ENCODE data around the gene AHSA1. TPM values are rescaled to one million over a fixed set of nuclear protein-coding genes. Genes with fewer than 3 reads are reported as not detected.

AHSA1 gene
- total and polyA plus RNA-seq, 2 donors (not counting 1 experiment from before 2014, with no cell fraction given) = 60.3 to 189 TPM

- no peaks in the 10 kb centered on the region for H3K79me2 ChIP-seq (ENCODE audit: control insufficient read depth, insufficient read depth, low read length)
- H2AFZ ChIP-seq (ENCODE audit: low read length) = no peak overlapping the region
- no peaks in the 10 kb centered on the region for H3K4me1 ChIP-seq (ENCODE audit: control insufficient read depth, extremely low read depth, insufficient read depth, low read length)
- no peaks in the 10 kb centered on the region for H3K36me3 ChIP-seq (ENCODE audit: control insufficient read depth, insufficient read depth, low read length)
- no peak for TF ChIP-seq CTCF (conservative IDR thresholded peaks at IDR 0.05 in 1 of 2, IDR thresholded peaks at IDR 0.05 in 1 of 2; ENCODE audit: low read depth in 1 of 2, low read length in 2 of 2)
- TF ChIP-seq EZH2 (IDR thresholded peaks at IDR 0.05; ENCODE audit: low read length, missing control alignments) = no peak
- no peak overlapping the region for H3K4me3 ChIP-seq (replicated peaks in 1 of 4; ENCODE audit: control extremely low read depth in 1 of 4, insufficient read depth in 1 of 4, low read depth in 3 of 4, low read length in 4 of 4)
- H3K27ac ChIP-seq (ENCODE audit: insufficient read depth, low read length) = no peak overlapping the region
- DNase-seq (ENCODE audit: low read depth in 2 of 2) = no peak
- no peak overlapping the region for H3K9ac ChIP-seq (ENCODE audit: insufficient read depth, low read length)
- no peaks in the 10 kb centered on the region for H4K20me1 ChIP-seq (ENCODE audit: control insufficient read depth, extremely low read depth, insufficient read depth, low read length)
- H3K9me3 ChIP-seq (ENCODE audit: control insufficient read depth, insufficient read depth, low read depth, low read length) = no peaks in the 10 kb centered on the region
- no peak overlapping the region for H3K4me2 ChIP-seq (ENCODE audit: extremely low read depth, insufficient read depth, low read length)
- no peaks in the 10 kb centered on the region for H3K27me3 ChIP-seq (ENCODE audit: control insufficient read depth, insufficient read depth, low read length)
These were observed 41.1 kb upstream of the AHSA1 start for GRCh38 chr14:77416836-77417235.

GRCh38 chr14:77421201-77421600 is 36.7 kb upstream of the AHSA1 start:
- no peaks in the 10 kb centered on the region for H4K20me1 ChIP-seq (ENCODE audit: control insufficient read depth, extremely low read depth, insufficient read depth, low read length)
- H3K4me1 ChIP-seq (ENCODE audit: control insufficient read depth, extremely low read depth, insufficient read depth, low read length) = no peaks in the 10 kb centered on the region
- H2AFZ ChIP-seq (ENCODE audit: low read length) = no peak overlapping the region
- H3K79me2 ChIP-seq (ENCODE audit: control insufficient read depth, insufficient read depth, low read length) = no peaks in the 10 kb centered on the region
- H3K27me3 ChIP-seq (ENCODE audit: control insufficient read depth, insufficient read depth, low read length) = no peaks in the 10 kb centered on the region
- no peak overlapping the region for H3K27ac ChIP-seq (ENCODE audit: insufficient read depth, low read length)
- peak in 1 of 2 donors; percentile 2 for DNase-seq (ENCODE audit: low read depth in 2 of 2)
- H3K36me3 ChIP-seq (ENCODE audit: control insufficient read depth, insufficient read depth, low read length) = no peaks in the 10 kb centered on the region
- TF ChIP-seq EZH2 (IDR thresholded peaks at IDR 0.05; ENCODE audit: low read length, missing control alignments) (no peak), CTCF (conservative IDR thresholded peaks at IDR 0.05 in 1 of 2, IDR thresholded peaks at IDR 0.05 in 1 of 2; ENCODE audit: low read depth in 1 of 2, low read length in 2 of 2) (no peak)
- no peak overlapping the region for H3K4me3 ChIP-seq (replicated peaks in 1 of 4; ENCODE audit: control extremely low read depth in 1 of 4, insufficient read depth in 1 of 4, low read depth in 3 of 4, low read length in 4 of 4)
- no peaks in the 10 kb centered on the region for H3K9me3 ChIP-seq (ENCODE audit: control insufficient read depth, insufficient read depth, low read depth, low read length)
- no peak overlapping the region for H3K4me2 ChIP-seq (ENCODE audit: extremely low read depth, insufficient read depth, low read length)
- H3K9ac ChIP-seq (ENCODE audit: insufficient read depth, low read length) = no peak overlapping the region

GRCh38 chr14:77423423-77423822 is 34.5 kb upstream of the AHSA1 start, which contains the start of gene NOXRED1:
TSS of gene NOXRED1 (minus strand) at chr14:77423523. CDS start at chr14:77422889, 634 bp downstream.
- H2AFZ ChIP-seq (ENCODE audit: low read length) = no peak within 1 kb of the TSS
- TF ChIP-seq CTCF (conservative IDR thresholded peaks at IDR 0.05 in 1 of 2, IDR thresholded peaks at IDR 0.05 in 1 of 2; ENCODE audit: low read depth in 1 of 2, low read length in 2 of 2) (no peak), EZH2 (IDR thresholded peaks at IDR 0.05; ENCODE audit: low read length, missing control alignments) (no peak)
- no peaks in the 10 kb centered on the region for H3K4me1 ChIP-seq (ENCODE audit: control insufficient read depth, extremely low read depth, insufficient read depth, low read length)
- H3K79me2 ChIP-seq (ENCODE audit: control insufficient read depth, insufficient read depth, low read length) = no peaks in the 10 kb centered on the region
- H3K36me3 ChIP-seq (ENCODE audit: control insufficient read depth, insufficient read depth, low read length) = peaks cover 7% of the 10 kb centered on the region
- H3K9me3 ChIP-seq (ENCODE audit: control insufficient read depth, insufficient read depth, low read depth, low read length) = no peaks in the 10 kb centered on the region
- DNase-seq (ENCODE audit: low read depth in 2 of 2) = no peak
- no peak within 1 kb of the TSS for H3K4me3 ChIP-seq (replicated peaks in 1 of 4; ENCODE audit: control extremely low read depth in 1 of 4, insufficient read depth in 1 of 4, low read depth in 3 of 4, low read length in 4 of 4)
- H3K9ac ChIP-seq (ENCODE audit: insufficient read depth, low read length) = no peak within 1 kb of the TSS
- H3K27ac ChIP-seq (ENCODE audit: insufficient read depth, low read length) = no peak within 1 kb of the TSS
- H3K27me3 ChIP-seq (ENCODE audit: control insufficient read depth, insufficient read depth, low read length) = no peaks in the 10 kb centered on the region
- no peaks in the 10 kb centered on the region for H4K20me1 ChIP-seq (ENCODE audit: control insufficient read depth, extremely low read depth, insufficient read depth, low read length)
- no peak within 1 kb of the TSS for H3K4me2 ChIP-seq (ENCODE audit: extremely low read depth, insufficient read depth, low read length)
